HG03432 (cell line): Measurements from ENCODE around the gene KRT82.

Source experiments
- ATAC-seq: cut with Tn5 transposase; IDR thresholded peaks from one replicate; pipeline ENCODE4 v1.9.1; 2021; ENCODE audit warnings: mild to moderate bottlenecking, moderate library complexity; ENCODE audit not compliant: unreplicated experiment

The KRT82 gene

GRCh38 chr12:52436000-52436827 is 30.1 kb upstream of the KRT82 start:
- ATAC-seq: no peak

- ATAC-seq: no peak
Measured at GRCh38 chr12:52435659-52435999, 29.5 kb upstream of the KRT82 start.

GRCh38 chr12:52434760-52435530 is 28.8 kb upstream of the KRT82 start:
- no peak for ATAC-seq

- no peak for ATAC-seq
Measured at GRCh38 chr12:52434081-52434733, 28.1 kb upstream of the KRT82 start, which contains the start of gene KRT75. KRT75 (minus strand) TSS chr12:52434371; CDS start chr12:52434304, 67 bp downstream.

DNA sequence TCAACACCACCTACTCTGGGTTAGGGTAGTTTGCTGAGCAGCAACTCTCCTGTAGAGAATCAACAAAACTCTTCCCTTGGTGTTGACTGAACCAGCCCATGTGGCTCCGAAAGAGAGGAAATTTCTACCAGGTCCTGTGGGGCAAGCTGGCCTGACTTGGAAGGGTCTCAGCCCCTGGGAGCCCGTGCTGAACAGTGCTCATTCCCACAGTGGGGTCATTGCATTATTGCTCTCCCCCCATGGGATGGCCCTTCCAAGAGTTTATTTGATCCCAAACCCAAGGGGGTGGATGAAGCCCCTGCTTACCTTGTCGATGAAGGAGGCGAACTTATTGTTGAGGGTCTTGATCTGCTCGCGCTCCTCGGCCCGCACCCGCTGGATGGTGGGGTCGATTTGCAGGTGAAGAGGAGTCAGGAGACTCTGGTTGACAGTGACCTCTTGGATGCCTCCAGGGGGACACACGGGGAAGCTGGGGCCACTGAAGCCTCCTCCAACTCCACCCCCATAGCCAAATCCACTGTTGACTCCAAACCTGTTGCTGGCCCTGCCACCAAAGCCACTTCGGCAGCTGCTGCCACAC is 27.5 kb upstream of the KRT82 start:
- ATAC-seq: no peak

DNA sequence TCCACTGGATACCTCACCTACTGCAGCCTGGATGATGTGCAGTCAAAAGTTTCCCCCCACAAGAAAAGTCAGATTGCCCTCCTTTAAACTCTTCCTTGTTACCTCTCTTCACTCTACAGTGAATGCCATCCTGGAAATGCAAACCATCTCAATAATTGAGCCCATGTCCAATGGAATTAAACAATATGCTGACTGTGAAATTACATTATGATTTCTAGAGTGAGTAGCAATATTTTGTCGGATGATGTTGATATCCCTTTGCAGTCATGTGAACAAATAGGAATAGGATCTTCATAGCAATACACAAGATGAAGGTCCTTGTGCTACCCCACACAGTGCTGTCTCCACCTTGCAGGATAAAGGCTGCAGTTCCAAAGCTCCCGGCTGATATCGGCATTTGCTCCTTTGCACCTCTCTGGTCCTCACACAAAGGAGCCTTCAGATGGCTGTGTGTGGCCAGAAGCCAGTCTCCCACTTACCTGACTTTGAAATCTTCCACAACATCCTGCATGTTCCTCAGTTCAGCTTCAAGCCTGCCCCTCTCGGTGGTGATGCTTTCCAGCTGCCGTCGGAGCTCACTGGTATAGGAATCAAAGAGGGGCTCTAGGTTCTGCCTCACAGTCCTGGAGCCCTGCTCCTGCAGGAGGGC is 26.5 kb upstream of the KRT82 start:
- no peak for ATAC-seq

GRCh38 chr12:52428121-52428520 is 22.0 kb upstream of the KRT82 start:
- no peak for ATAC-seq

DNA sequence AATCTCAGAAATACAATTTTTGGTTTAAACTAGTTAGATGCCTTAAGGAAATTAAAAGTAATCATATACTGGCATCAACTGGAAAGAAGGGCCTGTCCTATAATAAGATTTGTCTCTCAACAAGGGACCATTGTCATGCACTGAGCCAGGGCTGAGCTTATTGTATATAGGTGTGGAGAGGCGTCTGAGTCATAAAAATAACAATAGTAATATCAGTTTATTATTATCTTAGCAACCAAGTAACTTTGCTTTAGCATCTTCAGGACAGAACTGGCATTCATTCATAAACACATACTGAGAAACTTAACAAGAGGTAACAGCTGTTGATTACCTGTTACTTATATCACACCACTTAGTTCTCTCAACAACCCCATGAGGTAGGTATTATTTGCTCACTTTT is 20.9 kb upstream of the KRT82 start:
- no peak for ATAC-seq

DNA sequence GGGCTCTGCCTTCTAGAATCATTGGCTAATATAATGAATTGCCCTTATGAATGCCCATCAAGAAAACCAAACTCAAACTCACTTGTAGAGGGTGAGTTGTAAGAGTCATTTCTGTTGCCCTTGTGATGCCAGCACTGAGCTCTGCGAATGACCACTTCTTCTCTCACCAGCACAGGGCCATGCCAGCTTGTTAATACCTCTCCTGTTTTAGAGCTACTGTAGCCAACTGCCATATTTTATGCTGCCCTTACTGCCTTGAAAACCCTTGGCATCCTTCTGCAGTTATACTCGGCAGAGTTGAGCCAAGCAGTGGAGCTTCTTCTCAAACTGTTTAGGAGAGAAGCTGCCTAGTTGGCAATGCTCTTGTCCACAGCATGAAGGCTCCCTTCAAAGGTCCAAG is 19.9 kb upstream of the KRT82 start:
- ATAC-seq: no peak

GRCh38 chr12:52425466-52425865 is 19.3 kb upstream of the KRT82 start:
- no peak for ATAC-seq

DNA sequence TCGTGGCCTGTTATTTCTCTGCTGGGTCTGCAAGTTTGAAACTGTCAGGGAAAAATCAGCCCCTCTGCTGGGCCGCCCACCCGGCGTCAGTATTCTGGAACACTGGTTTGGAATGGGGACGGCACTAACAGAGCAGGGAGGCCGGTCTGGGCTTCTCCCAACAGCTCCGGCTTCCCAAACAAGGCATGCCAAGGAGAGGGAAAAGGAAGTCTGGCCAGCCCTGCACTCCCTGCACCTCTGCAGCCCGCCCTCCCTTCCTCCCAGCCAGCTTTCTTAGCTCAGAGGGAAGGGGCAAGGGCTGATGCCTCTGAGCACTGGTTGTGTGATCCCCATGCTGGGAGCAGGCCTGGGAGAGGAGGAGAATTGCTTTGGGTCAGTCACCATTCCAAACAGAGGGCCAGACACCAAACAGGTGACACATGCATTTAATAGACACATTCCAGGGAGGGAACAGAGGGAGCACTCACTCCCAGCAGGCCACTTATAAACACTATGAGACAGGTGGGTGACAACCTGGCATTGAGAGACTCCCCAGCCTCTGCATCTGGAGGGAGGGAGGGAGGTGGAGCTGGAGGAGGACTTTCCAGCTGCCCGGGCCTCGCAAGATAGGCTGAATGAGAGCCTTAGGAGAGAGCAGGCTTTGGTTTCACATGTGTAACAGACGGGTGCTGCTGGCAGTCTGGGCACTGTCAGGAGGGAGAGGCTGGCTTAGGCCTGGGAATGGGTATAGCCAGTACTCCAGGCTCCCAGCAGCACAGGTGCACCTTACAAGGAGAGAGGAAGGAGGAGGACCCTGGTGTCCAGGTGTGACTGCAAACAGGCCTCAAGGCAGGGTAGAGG is 17.7 kb upstream of the KRT82 start:
- ATAC-seq: no peak

DNA sequence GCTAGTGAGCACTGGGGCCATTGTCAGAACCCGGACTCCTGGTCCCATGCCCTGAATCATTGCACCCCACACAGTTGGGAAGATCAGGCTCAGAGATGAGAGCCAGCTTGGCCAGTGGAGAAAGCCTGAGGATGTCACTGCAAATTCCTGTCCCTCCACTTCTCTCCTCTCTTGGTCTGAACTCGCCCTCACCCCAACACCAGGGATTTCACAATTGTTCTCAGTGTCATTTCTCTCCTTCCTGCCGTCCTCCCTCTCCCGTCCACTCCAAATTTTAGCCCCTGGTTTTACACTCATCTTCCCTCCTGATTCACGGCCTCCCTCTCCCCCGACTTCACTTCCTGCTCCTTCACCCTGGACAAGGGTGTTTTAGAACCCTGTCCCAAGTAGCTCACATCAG is 16.9 kb upstream of the KRT82 start:
- ATAC-seq: no peak

DNA sequence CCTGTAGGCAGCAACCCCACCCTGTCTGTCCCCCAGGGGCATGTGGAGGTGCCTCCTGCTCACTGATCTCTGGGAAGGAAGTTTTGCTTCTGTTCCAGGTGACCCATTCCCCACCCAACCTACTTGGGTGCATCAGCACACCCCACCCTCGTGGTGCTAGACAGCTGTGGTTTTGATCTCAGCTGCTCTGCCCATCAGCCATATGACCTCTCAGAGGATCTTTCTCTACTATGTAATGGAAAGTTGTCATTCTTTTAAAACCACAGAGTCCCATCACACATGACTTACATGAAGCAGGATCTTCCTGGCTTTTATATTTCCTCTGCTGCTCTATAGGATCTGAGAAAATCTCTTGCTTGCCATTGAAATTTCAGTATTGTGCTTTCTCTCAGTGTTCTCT is 13.5 kb upstream of the KRT82 start:
- ATAC-seq: no peak

- no peak for ATAC-seq
Measured at GRCh38 chr12:52418576-52419110, 12.5 kb upstream of the KRT82 start.

GRCh38 chr12:52417740-52418139 is 11.6 kb upstream of the KRT82 start:
- no peak for ATAC-seq

- ATAC-seq: no peak
Measured at GRCh38 chr12:52416795-52417194, 10.7 kb upstream of the KRT82 start.

- ATAC-seq: no peak
Measured at GRCh38 chr12:52415870-52416750, 10.0 kb upstream of the KRT82 start.

DNA sequence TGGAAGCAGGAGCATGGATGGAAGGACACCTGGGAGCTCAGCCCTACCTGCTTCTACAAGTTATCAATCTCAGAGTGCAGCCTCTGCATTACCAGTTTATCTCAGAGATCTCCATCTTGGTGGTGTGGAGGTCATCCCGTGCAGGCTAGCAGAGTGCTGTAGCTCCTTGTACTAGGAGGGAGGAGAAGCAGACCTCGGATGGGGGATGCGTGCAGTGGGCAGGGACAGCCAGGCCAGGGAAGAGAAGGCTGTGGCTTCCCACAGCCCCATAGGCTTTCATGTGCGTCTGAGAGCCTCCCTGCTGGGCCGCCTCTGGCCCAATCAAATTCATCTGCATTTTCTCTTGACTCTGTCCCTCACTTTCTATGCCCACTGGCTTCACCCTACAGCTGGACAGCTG is 8.8 kb upstream of the KRT82 start:
- ATAC-seq: no peak
